ENCODE results near the gene DNAJC3. TPM values are rescaled to one million over a fixed set of nuclear protein-coding genes. Genes with fewer than 3 reads are reported as not detected.

DNAJC3 gene
- total and polyA plus RNA-seq, 4 donors: 32.0 to 121 (median 37.1) TPM

- no peaks in the 10 kb centered on the region for H3K9me3 ChIP-seq (ENCODE audit: control insufficient read depth in 4 of 4, low read length in 3 of 4)
- peaks cover 0 to 8% (median 4%) of the 10 kb centered on the region in 4 donors for H3K4me1 ChIP-seq (ENCODE audit: control insufficient read depth in 4 of 4, insufficient read depth in 4 of 4, low read length in 3 of 4)
- no peak for TF ChIP-seq RXRA (IDR thresholded peaks at IDR 0.05)
- TF ChIP-seq, protein P1, sequence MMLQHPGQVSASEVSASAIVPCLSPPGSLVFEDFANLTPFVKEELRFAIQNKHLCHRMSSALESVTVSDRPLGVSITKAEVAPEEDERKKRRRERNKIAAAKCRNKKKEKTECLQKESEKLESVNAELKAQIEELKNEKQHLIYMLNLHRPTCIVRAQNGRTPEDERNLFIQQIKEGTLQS (IDR thresholded peaks at IDR 0.05): no peak
- TF ChIP-seq FOXA2 (IDR thresholded peaks at IDR 0.05): no peak
- no peak for TF ChIP-seq RAD21 (IDR thresholded peaks at IDR 0.05)
- TF ChIP-seq GABPA (IDR thresholded peaks at IDR 0.05 in 1 of 2, conservative IDR thresholded peaks at IDR 0.05 in 1 of 2): no peak
- no peak for TF ChIP-seq SP1 (IDR thresholded peaks at IDR 0.05)
- TF ChIP-seq HNF4G (IDR thresholded peaks at IDR 0.05): no peak
- TF ChIP-seq FOXA1 (IDR thresholded peaks at IDR 0.05): no peak
- TF ChIP-seq TAF1 (conservative IDR thresholded peaks at IDR 0.05): no peak
- H3K4me3 ChIP-seq (ENCODE audit: low read depth in 1 of 3, low read length in 3 of 3): no peak overlapping the region
- WGBS: 92% methylated on average over 3 of the region's 3 CpGs
- no peaks in the 10 kb centered on the region for H3K27me3 ChIP-seq (ENCODE audit: control insufficient read depth in 4 of 4, insufficient read depth in 4 of 4, low read length in 3 of 4)
- H3K27ac ChIP-seq (ENCODE audit: low read depth in 1 of 2, low read length in 2 of 2): no peak overlapping the region
- no peak overlapping the region for H3K9ac ChIP-seq (ENCODE audit: low read depth in 1 of 2, low read length in 2 of 2)
- no peak for DNase-seq (ENCODE audit: low spot score)
- H3K36me3 ChIP-seq (ENCODE audit: control insufficient read depth in 4 of 4, insufficient read depth in 3 of 4, low read depth in 1 of 4, low read length in 3 of 4): peaks cover 0 to 1% (median 0%) of the 10 kb centered on the region in 4 donors
These were observed 66.3 kb downstream of the DNAJC3 start for GRCh38 chr13:95743192-95743591.

DNA sequence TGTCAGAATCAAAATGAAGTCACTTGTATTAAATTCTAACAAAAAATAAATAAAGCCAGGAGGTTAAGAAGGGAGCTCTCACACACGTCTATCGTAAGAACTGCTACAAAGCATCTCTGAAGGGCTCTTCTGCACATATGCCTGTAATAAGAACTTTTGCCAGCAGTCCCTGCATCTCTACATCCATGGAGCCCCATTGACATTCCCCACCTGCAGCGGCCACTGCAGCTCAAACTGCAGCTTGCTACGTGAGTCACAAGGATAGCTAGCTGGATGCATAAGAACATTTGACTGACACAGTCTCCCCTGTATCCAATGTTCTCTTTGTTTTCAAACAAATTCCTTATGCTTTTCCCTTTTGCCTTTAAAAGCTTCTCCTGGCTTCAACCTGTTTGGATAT lies 68.3 kb downstream of the DNAJC3 start:
- H3K4me1 ChIP-seq (ENCODE audit: control insufficient read depth in 4 of 4, insufficient read depth in 4 of 4, low read length in 3 of 4): peaks cover 0 to 10% (median 4%) of the 10 kb centered on the region in 4 donors
- H3K9me3 ChIP-seq (ENCODE audit: control insufficient read depth in 4 of 4, low read length in 3 of 4): no peaks in the 10 kb centered on the region
- H3K36me3 ChIP-seq (ENCODE audit: control insufficient read depth in 4 of 4, insufficient read depth in 3 of 4, low read depth in 1 of 4, low read length in 3 of 4): peaks cover 0 to 1% (median 0%) of the 10 kb centered on the region in 4 donors
- H3K4me3 ChIP-seq (ENCODE audit: low read depth in 1 of 3, low read length in 3 of 3): no peak overlapping the region
- no peak overlapping the region for H3K27ac ChIP-seq (ENCODE audit: low read depth in 1 of 2, low read length in 2 of 2)
- WGBS: 98% methylated on average over 4 of the region's 4 CpGs
- TF ChIP-seq NR2F2 (IDR thresholded peaks at IDR 0.05) (no peak), RXRA (IDR thresholded peaks at IDR 0.05) (no peak), YY1 (IDR thresholded peaks at IDR 0.05) (no peak), MAX (IDR thresholded peaks at IDR 0.05) (no peak), HNF4G (IDR thresholded peaks at IDR 0.05) (no peak), EGR1 (IDR thresholded peaks at IDR 0.05; ENCODE audit: low read depth in 2 of 2) (no peak), RAD21 (IDR thresholded peaks at IDR 0.05) (no peak), TAF1 (conservative IDR thresholded peaks at IDR 0.05) (no peak), SP1 (IDR thresholded peaks at IDR 0.05) (no peak)
- H3K27me3 ChIP-seq (ENCODE audit: control insufficient read depth in 4 of 4, insufficient read depth in 4 of 4, low read length in 3 of 4): no peaks in the 10 kb centered on the region
- no peak overlapping the region for H3K9ac ChIP-seq (ENCODE audit: low read depth in 1 of 2, low read length in 2 of 2)
- no peak for DNase-seq (ENCODE audit: low spot score)

DNA sequence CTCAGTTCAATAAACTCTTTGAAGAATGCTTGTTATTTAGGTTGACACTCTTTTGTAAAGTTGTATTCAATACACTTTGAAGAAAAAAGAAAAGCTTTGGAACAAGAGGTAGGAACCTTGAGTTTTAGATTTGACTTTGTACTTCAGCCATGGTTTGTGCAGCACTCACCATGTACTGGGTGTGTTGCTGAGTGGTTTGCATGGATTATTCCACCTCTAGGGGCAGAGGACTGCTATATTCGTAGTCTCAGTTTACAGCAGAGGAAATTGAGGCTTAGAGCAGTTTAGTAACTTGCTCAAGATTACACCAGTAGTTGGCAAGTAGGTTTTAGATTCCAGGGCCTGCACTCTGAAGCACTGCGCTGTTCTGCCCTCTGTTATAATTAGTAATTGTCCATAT lies 68.8 kb downstream of the DNAJC3 start:
- no peak overlapping the region for H3K9ac ChIP-seq (ENCODE audit: low read depth in 1 of 2, low read length in 2 of 2)
- TF ChIP-seq, protein P2, sequence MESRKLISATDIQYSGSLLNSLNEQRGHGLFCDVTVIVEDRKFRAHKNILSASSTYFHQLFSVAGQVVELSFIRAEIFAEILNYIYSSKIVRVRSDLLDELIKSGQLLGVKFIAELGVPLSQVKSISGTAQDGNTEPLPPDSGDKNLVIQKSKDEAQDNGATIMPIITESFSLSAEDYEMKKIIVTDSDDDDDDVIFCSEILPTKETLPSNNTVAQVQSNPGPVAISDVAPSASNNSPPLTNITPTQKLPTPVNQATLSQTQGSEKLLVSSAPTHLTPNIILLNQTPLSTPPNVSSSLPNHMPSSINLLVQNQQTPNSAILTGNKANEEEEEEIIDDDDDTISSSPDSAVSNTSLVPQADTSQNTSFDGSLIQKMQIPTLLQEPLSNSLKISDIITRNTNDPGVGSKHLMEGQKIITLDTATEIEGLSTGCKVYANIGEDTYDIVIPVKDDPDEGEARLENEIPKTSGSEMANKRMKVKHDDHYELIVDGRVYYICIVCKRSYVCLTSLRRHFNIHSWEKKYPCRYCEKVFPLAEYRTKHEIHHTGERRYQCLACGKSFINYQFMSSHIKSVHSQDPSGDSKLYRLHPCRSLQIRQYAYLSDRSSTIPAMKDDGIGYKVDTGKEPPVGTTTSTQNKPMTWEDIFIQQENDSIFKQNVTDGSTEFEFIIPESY (IDR thresholded peaks at IDR 0.05): no peak
- TF ChIP-seq SP1 (IDR thresholded peaks at IDR 0.05) (no peak), EGR1 (IDR thresholded peaks at IDR 0.05; ENCODE audit: low read depth in 2 of 2) (no peak), JUND (IDR thresholded peaks at IDR 0.05) (no peak)
- TF ChIP-seq, protein P1 (IDR thresholded peaks at IDR 0.05): no peak
- no peaks in the 10 kb centered on the region for H3K9me3 ChIP-seq (ENCODE audit: control insufficient read depth in 4 of 4, low read length in 3 of 4)
- H3K27me3 ChIP-seq (ENCODE audit: control insufficient read depth in 4 of 4, insufficient read depth in 4 of 4, low read length in 3 of 4): no peaks in the 10 kb centered on the region
- no peak overlapping the region for H3K27ac ChIP-seq (ENCODE audit: low read depth in 1 of 2, low read length in 2 of 2)
- peaks cover 0 to 10% (median 4%) of the 10 kb centered on the region in 4 donors for H3K4me1 ChIP-seq (ENCODE audit: control insufficient read depth in 4 of 4, insufficient read depth in 4 of 4, low read length in 3 of 4)
- DNase-seq (ENCODE audit: low spot score): no peak
- WGBS: 95% methylated on average over 2 of the region's 2 CpGs
- H3K4me3 ChIP-seq (ENCODE audit: low read depth in 1 of 3, low read length in 3 of 3): no peak overlapping the region
- H3K36me3 ChIP-seq (ENCODE audit: control insufficient read depth in 4 of 4, insufficient read depth in 3 of 4, low read depth in 1 of 4, low read length in 3 of 4): peaks cover 0 to 1% (median 0%) of the 10 kb centered on the region in 4 donors

All from liver (tissue), 9 donors.